KMS-11 (cell line): Measurements from ENCODE around the gene MCRIP1.

Experiments
- H2AFZ ChIP-seq: fragments of 200-600 bp; sonication (generic); 2 replicates; pipeline ENCODE4 v1.6.1; 2016; ENCODE audit warnings: antibody characterized with exemption, mixed run types, low read depth
- H3K27ac ChIP-seq: fragments of 200-600 bp; sonication (generic); 2 replicates; pipeline ENCODE4 v1.6.1; 2016; ENCODE audit warnings: mild to moderate bottlenecking, mixed run types
- H3K27me3 ChIP-seq: fragments of 200-600 bp; sonication (generic); 2 replicates; pipeline ENCODE4 v1.6.1; 2017; ENCODE audit warnings: mild to moderate bottlenecking, low read depth, mixed run types, moderate library complexity; ENCODE audit not compliant: insufficient read depth
- H3K36me3 ChIP-seq: fragments of 200-600 bp; sonication (generic); 2 replicates; pipeline ENCODE4 v1.6.1; 2017; ENCODE audit warnings: mild to moderate bottlenecking, mixed run types; ENCODE audit not compliant: insufficient read depth
- H3K4me1 ChIP-seq: fragments of 200-600 bp; sonication (generic); 2 replicates; pipeline ENCODE4 v1.6.1; 2016; ENCODE audit warnings: mild to moderate bottlenecking, low read depth, mixed run types; ENCODE audit not compliant: poor library complexity, severe bottlenecking
- H3K4me2 ChIP-seq: fragments of 200-600 bp; sonication (generic); 2 replicates; pipeline ENCODE4 v1.7.0; 2016; ENCODE audit warnings: mild to moderate bottlenecking, mixed run types
- H3K4me3 ChIP-seq: fragments of 200-600 bp; sonication (generic); IDR thresholded peaks from 2 replicates; pipeline ENCODE4 v1.6.1; 2017; ENCODE audit warnings: low read depth, low read length, mixed read lengths; ENCODE audit not compliant: insufficient read depth
- H3K79me2 ChIP-seq: fragments of 200-600 bp; sonication (generic); 2 replicates; pipeline ENCODE4 v1.6.1; 2016; ENCODE audit warnings: low read depth, mixed run types; ENCODE audit not compliant: insufficient read depth
- H3K9ac ChIP-seq: fragments of 200-600 bp; sonication (generic); 2 replicates; pipeline ENCODE4 v1.6.1; 2016; ENCODE audit warnings: mild to moderate bottlenecking, mixed run types
- H4K20me1 ChIP-seq: fragments of 200-600 bp; sonication (generic); 2 replicates; pipeline ENCODE4 v1.6.1; 2016; ENCODE audit warnings: mild to moderate bottlenecking, mixed run types; ENCODE audit not compliant: insufficient read depth
- TF ChIP-seq, protein P1 (sequence below): fragments of 200-600 bp; sonication (generic); conservative IDR thresholded peaks from 2 replicates; pipeline ENCODE4 v1.6.1; 2017; ENCODE audit warnings: low read depth, mild to moderate bottlenecking, antibody characterized with exemption, low read length, moderate library complexity, mixed read lengths

MCRIP1 gene

DNA sequence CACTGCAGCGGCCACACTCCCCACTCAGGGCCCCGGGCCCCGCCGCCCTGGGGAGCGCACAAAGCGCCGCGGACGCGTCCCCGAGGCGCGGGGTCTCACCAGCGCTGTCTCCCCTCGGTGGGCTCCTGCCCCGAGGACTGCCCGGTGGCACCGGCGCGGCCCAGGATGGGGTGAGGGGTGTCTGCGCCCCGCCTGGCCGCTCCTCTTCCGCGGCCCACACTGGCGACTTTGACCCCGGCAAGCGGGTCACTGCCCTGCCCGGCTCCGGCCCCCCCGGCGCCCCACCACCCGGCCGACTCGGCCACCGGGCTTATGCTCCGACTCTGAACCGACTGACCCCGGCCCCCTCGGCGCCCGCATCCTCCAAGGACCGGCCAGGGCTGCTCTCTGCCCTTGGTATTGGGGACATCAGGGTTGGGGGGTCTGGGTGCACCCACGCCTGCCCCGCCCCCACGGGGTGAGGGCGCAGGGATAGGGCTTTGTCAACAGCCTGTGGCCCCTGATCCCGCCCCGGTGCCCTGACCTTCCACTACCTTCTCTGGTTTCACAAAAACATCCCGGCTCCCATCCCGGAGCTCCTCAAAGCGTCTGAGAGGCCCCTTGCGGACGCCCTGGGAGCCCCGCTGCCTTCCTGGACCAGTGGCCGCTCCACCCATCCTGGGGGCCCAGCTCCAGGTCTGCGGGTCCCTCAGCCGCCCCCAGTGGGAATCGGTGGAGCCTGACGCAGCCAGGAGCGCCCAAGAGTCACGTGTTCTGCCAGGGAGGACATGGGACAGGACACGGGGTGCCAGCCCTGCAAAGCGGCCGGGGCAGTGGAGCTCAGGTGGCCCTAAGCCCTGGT is 28.3 kb downstream of the MCRIP1 start:
- Histone ChIP-seq H3K36me3 (no peaks in the 10 kb centered on the region), H3K4me1 (no peaks in the 10 kb centered on the region), H3K4me3 (no peak overlapping the region), H3K9ac (no peak overlapping the region), H2AFZ (no peak overlapping the region), H4K20me1 (no peaks in the 10 kb centered on the region), H3K4me2 (no peak overlapping the region), H3K79me2 (no peaks in the 10 kb centered on the region), H3K27ac (no peak overlapping the region), H3K27me3 (peaks cover 93% of the 10 kb centered on the region)
- TF ChIP-seq, protein P1, sequence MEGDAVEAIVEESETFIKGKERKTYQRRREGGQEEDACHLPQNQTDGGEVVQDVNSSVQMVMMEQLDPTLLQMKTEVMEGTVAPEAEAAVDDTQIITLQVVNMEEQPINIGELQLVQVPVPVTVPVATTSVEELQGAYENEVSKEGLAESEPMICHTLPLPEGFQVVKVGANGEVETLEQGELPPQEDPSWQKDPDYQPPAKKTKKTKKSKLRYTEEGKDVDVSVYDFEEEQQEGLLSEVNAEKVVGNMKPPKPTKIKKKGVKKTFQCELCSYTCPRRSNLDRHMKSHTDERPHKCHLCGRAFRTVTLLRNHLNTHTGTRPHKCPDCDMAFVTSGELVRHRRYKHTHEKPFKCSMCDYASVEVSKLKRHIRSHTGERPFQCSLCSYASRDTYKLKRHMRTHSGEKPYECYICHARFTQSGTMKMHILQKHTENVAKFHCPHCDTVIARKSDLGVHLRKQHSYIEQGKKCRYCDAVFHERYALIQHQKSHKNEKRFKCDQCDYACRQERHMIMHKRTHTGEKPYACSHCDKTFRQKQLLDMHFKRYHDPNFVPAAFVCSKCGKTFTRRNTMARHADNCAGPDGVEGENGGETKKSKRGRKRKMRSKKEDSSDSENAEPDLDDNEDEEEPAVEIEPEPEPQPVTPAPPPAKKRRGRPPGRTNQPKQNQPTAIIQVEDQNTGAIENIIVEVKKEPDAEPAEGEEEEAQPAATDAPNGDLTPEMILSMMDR = no peak

DNA sequence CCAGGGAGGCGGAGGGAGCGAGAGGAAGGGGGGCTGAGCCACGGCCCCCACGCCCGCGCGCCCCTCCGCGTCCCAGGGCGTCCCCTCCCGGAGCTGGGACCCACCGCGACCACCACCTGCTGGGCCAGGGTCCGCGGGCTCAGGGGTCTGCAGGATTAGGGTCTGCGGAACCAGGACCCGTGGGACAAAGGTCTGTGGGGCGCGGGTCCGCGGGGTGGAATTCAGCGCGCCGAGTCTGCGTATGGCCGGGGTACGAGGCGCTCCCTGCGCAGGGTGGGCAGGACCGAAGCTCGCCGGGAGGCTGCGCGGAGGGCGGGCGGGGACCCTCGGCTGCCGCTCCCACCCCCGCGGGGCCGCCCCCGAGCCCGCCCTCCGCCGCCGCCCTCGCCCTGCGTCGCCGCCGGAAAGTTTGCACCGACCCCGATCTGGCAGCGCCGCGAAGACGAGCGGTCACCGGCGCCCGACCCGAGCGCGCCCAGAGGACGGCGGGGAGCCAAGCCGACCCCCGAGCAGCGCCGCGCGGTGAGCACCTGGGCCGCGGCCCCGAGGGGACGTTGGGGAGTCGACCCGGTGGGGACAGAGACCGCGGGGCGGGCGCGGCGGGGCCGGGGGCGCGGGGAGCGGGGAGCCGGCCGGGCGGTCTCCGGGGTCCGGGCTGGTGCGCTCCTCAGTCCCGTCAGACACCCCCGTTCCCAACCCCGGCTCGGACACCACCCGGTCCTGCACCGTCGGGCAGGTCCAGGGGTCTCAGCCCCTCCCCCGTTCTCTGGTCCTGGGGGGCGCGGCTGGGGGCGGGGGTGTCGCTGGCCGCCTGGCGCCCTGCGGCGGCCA is 29.1 kb downstream of the MCRIP1 start, which contains the start of gene GCGR:
GCGR (plus strand) TSS at position 423 of the 831 bp plus-strand sequence. CDS start 4,869 bp downstream, outside the sequence.
- Histone ChIP-seq H3K4me3 (no peak within 1 kb of the TSS), H2AFZ (no peak within 1 kb of the TSS), H3K4me1 (no peaks in the 10 kb centered on the region), H3K79me2 (no peaks in the 10 kb centered on the region), H3K9ac (no peak within 1 kb of the TSS), H3K27me3 (peaks cover 93% of the 10 kb centered on the region), H3K36me3 (no peaks in the 10 kb centered on the region), H4K20me1 (no peaks in the 10 kb centered on the region), H3K4me2 (no peak within 1 kb of the TSS), H3K27ac (no peak within 1 kb of the TSS)
- TF ChIP-seq, protein P1 = no peak

DNA sequence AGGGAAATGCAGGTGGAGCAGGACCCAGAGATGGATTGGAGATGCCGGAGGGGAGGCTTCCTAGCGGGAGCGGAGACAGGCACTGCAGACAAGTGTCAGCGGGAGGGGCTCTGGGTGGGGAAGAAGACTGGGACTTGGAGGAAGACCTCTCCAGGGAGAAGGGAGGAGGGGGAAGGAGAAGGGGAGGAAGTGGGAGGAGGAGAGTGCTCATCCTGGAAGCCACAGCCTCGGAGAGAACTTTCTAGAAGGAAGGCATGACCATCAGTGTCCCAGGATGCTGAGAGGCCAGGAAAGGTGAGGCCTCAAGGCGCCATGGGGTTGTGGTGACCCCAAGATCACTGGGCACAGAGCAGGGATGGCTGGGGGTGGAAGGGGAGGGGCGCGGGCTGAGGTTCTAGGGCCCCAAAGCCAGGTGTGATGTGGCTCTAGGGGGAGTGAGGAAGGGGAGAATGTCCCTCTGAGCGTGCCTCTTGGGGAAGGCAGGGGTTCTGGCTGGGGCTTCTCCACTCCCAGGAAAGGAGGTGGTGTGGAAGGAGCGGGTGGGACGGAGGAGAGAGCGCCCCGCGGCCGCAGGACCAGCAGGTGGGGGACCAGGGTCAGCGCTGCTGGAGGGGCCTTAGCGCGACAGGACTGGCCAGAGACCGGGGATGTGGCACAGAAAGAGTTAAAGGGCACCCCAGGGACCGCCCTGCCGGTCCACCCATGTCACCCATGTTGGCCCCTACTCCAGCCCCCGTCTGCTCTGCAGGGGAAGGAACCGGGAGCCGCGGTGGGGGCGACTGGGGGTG is 30.0 kb downstream of the MCRIP1 start:
- no peak overlapping the region for H2AFZ ChIP-seq
- H3K4me1 ChIP-seq = no peaks in the 10 kb centered on the region
- no peak overlapping the region for H3K4me2 ChIP-seq
- peaks cover 84% of the 10 kb centered on the region for H3K27me3 ChIP-seq
- no peak overlapping the region for H3K4me3 ChIP-seq
- H3K36me3 ChIP-seq = no peaks in the 10 kb centered on the region
- H3K79me2 ChIP-seq = no peaks in the 10 kb centered on the region
- TF ChIP-seq, protein P1 = no peak
- H3K9ac ChIP-seq = no peak overlapping the region
- H4K20me1 ChIP-seq = no peaks in the 10 kb centered on the region
- no peak overlapping the region for H3K27ac ChIP-seq

- H2AFZ ChIP-seq = no peak overlapping the region
- no peaks in the 10 kb centered on the region for H3K36me3 ChIP-seq
- H4K20me1 ChIP-seq = no peaks in the 10 kb centered on the region
- H3K27me3 ChIP-seq = peaks cover 76% of the 10 kb centered on the region
- no peaks in the 10 kb centered on the region for H3K4me1 ChIP-seq
- H3K4me2 ChIP-seq = no peak overlapping the region
- H3K4me3 ChIP-seq = no peak overlapping the region
- no peak overlapping the region for H3K9ac ChIP-seq
- TF ChIP-seq, protein P1 = no peak
- H3K27ac ChIP-seq = no peak overlapping the region
- no peaks in the 10 kb centered on the region for H3K79me2 ChIP-seq
Observed at GRCh38 chr17:81802048-81802758, 30.9 kb downstream of the MCRIP1 start.
